HepG2 (cell line): ENCODE measurements around the gene PXDC1. TPM values are rescaled to one million over a fixed set of nuclear protein-coding genes. Genes with fewer than 3 reads are reported as not detected.

ENCODE experiments used
- HIVEP1 ChIP-seq: sonication (generic); formaldehyde crosslinking; IDR thresholded peaks from 2 replicates; pipeline ENCODE4 v1.4.0; 2020; ENCODE audit warnings: mild to moderate bottlenecking, missing genetic modification reagents
- KDM5A ChIP-seq: fragments of 200-600 bp; sonication (generic); IDR thresholded peaks from 2 replicates; pipeline ENCODE4 v1.7.0; 2018; ENCODE audit warnings: antibody characterized with exemption, mild to moderate bottlenecking, low read length, borderline replicate concordance
- POGK ChIP-seq: sonication (generic); formaldehyde crosslinking; conservative IDR thresholded peaks from 2 replicates; pipeline ENCODE4 v1.8.0; 2022; ENCODE audit warnings: mild to moderate bottlenecking, moderate library complexity, missing genetic modification reagents
- THRA ChIP-seq: sonication (generic); formaldehyde crosslinking; IDR thresholded peaks from 2 replicates; pipeline ENCODE4 v1.4.0; 2020; ENCODE audit warnings: missing genetic modification reagents, borderline replicate concordance
- ZNF335 ChIP-seq: sonication (generic); formaldehyde crosslinking; IDR thresholded peaks from 2 replicates; pipeline ENCODE4 v1.4.0; 2020; ENCODE audit warnings: missing genetic modification reagents
- polyA plus RNA-seq, 8 experiments: library from polyadenylated mRNA; depleted of rRNA in 3 of 8; stranded (reverse) in 7 of 8; unstranded in 1 of 8; fragments of >200 nt; fragmentation: Illumina TruSeq in 4 of 8; extraction: Trizol in 4 of 8; gene quantifications; 2 replicates each; pipeline versions ENCODE4 v1.2.1 to v1.2.3, GENCODE V29; 2011 to 2016; ENCODE audit warnings: low read depth in 4 of 8, missing spikeins in 1 of 8, mixed read lengths in 1 of 8; ENCODE audit not compliant: insufficient read depth in 1 of 8
- total RNA-seq, 5 experiments: library from RNA; depleted of rRNA; stranded (reverse); fragments of >200 nt; fragmentation: Illumina TruSeq; extraction: Trizol; gene quantifications; 2 replicates each; pipeline ENCODE4 v1.2.3, GENCODE V29; 2016; ENCODE audit warnings: low read depth in 1 of 5
- TF ChIP-seq, protein P1 (sequence below): sonication (generic); formaldehyde crosslinking; IDR thresholded peaks from 2 replicates; pipeline ENCODE4 v1.4.0; 2020; ENCODE audit warnings: missing genetic modification reagents, mild to moderate bottlenecking, borderline replicate concordance
- TF ChIP-seq, protein P2 (sequence below): sonication (generic); formaldehyde crosslinking; IDR thresholded peaks from 2 replicates; pipeline ENCODE4 v1.4.0; 2020; ENCODE audit warnings: missing genetic modification reagents
- TF ChIP-seq, protein P3 (sequence below): sonication (generic); formaldehyde crosslinking; IDR thresholded peaks from 2 replicates; pipeline ENCODE4 v1.5.1; 2020; ENCODE audit warnings: missing genetic modification reagents, mild to moderate bottlenecking, borderline replicate concordance
- TF ChIP-seq, protein P4 (sequence below): sonication (generic); formaldehyde crosslinking; IDR thresholded peaks from 2 replicates; pipeline ENCODE4 v1.9.0; 2021; ENCODE audit warnings: mild to moderate bottlenecking, missing genetic modification reagents

The PXDC1 gene
- total and polyA plus RNA-seq, 2 of the 13 experiments (the other 11 are each of a cell fraction or from before 2014, with no cell fraction given) = 32.4 to 34.7 TPM

DNA sequence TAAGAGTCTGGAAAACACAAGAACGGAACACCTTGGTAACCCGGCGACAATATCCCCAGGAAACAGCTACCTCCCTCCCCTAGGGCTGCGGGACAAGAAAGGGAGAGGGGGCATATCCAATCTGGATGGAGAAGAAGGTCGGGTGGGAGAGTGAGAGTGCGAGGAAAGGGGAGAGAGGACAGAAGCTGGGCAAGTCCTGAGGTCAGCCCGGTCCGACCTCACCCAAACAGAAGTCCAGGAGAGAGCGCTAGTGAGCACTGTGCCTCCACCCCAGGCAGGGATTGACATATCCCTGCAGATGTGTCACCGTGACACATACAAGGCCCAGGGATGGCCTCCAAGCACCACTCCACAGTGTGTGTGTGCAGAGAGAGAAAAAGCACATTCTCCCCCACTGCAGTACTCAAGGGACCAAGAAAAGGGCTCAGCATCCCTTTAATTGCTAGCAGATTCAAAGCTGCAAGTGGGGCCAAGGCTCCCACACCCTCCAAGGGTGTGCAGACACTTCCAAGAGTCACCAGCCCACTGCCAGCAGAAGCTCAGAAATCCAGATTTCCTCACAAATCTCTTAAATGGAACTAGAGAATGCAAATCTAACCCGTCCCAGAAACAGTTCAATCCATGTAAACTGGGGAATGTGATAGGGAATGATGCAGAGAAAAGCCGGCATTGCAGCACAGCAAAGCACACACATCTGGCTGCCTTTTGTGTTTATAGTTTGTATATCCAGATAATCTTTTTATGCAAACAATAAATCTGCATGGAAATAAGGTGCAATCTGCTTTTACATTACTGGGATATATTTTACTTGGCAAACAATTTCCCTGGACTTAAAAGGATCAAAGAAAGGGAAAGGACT is 3.1 kb downstream of the PXDC1 start (continued):
- TF ChIP-seq, protein P1, sequence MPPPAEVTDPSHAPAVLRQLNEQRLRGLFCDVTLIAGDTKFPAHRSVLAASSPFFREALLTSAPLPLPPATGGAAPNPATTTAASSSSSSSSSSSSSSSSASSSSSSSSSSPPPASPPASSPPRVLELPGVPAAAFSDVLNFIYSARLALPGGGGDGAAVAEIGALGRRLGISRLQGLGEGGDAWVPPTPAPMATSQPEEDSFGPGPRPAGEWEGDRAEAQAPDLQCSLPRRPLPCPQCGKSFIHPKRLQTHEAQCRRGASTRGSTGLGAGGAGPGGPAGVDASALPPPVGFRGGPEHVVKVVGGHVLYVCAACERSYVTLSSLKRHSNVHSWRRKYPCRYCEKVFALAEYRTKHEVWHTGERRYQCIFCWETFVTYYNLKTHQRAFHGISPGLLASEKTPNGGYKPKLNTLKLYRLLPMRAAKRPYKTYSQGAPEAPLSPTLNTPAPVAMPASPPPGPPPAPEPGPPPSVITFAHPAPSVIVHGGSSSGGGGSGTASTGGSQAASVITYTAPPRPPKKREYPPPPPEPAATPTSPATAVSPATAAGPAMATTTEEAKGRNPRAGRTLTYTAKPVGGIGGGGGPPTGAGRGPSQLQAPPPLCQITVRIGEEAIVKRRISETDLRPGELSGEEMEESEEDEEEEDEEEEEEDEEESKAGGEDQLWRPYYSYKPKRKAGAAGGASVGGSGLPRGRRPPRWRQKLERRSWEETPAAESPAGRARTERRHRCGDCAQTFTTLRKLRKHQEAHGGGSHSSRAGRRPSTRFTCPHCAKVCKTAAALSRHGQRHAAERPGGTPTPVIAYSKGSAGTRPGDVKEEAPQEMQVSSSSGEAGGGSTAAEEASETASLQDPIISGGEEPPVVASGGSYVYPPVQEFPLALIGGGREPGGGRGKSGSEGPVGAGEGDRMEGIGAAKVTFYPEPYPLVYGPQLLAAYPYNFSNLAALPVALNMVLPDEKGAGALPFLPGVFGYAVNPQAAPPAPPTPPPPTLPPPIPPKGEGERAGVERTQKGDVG (CRISPR knock-in tag) = peak; percentile 77; the same call in 1 of the 2 replicates
- TF ChIP-seq POGK (CRISPR knock-in tag) (no peak), THRA (CRISPR knock-in tag) (peak; percentile 89), ZNF335 (CRISPR knock-in tag) (no peak), KDM5A (no peak), HIVEP1 (CRISPR knock-in tag) (0 out of 2 replicates have a peak, but pooled peaks have one; percentile 16)
- TF ChIP-seq, protein P2, sequence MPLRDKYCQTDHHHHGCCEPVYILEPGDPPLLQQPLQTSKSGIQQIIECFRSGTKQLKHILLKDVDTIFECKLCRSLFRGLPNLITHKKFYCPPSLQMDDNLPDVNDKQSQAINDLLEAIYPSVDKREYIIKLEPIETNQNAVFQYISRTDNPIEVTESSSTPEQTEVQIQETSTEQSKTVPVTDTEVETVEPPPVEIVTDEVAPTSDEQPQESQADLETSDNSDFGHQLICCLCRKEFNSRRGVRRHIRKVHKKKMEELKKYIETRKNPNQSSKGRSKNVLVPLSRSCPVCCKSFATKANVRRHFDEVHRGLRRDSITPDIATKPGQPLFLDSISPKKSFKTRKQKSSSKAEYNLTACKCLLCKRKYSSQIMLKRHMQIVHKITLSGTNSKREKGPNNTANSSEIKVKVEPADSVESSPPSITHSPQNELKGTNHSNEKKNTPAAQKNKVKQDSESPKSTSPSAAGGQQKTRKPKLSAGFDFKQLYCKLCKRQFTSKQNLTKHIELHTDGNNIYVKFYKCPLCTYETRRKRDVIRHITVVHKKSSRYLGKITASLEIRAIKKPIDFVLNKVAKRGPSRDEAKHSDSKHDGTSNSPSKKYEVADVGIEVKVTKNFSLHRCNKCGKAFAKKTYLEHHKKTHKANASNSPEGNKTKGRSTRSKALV (CRISPR knock-in tag) = 0 out of 2 replicates have a peak, but pooled peaks have one; percentile 37
- TF ChIP-seq, protein P3, sequence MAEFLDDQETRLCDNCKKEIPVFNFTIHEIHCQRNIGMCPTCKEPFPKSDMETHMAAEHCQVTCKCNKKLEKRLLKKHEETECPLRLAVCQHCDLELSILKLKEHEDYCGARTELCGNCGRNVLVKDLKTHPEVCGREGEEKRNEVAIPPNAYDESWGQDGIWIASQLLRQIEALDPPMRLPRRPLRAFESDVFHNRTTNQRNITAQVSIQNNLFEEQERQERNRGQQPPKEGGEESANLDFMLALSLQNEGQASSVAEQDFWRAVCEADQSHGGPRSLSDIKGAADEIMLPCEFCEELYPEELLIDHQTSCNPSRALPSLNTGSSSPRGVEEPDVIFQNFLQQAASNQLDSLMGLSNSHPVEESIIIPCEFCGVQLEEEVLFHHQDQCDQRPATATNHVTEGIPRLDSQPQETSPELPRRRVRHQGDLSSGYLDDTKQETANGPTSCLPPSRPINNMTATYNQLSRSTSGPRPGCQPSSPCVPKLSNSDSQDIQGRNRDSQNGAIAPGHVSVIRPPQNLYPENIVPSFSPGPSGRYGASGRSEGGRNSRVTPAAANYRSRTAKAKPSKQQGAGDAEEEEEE (CRISPR knock-in tag) = no peak
- TF ChIP-seq, protein P4, sequence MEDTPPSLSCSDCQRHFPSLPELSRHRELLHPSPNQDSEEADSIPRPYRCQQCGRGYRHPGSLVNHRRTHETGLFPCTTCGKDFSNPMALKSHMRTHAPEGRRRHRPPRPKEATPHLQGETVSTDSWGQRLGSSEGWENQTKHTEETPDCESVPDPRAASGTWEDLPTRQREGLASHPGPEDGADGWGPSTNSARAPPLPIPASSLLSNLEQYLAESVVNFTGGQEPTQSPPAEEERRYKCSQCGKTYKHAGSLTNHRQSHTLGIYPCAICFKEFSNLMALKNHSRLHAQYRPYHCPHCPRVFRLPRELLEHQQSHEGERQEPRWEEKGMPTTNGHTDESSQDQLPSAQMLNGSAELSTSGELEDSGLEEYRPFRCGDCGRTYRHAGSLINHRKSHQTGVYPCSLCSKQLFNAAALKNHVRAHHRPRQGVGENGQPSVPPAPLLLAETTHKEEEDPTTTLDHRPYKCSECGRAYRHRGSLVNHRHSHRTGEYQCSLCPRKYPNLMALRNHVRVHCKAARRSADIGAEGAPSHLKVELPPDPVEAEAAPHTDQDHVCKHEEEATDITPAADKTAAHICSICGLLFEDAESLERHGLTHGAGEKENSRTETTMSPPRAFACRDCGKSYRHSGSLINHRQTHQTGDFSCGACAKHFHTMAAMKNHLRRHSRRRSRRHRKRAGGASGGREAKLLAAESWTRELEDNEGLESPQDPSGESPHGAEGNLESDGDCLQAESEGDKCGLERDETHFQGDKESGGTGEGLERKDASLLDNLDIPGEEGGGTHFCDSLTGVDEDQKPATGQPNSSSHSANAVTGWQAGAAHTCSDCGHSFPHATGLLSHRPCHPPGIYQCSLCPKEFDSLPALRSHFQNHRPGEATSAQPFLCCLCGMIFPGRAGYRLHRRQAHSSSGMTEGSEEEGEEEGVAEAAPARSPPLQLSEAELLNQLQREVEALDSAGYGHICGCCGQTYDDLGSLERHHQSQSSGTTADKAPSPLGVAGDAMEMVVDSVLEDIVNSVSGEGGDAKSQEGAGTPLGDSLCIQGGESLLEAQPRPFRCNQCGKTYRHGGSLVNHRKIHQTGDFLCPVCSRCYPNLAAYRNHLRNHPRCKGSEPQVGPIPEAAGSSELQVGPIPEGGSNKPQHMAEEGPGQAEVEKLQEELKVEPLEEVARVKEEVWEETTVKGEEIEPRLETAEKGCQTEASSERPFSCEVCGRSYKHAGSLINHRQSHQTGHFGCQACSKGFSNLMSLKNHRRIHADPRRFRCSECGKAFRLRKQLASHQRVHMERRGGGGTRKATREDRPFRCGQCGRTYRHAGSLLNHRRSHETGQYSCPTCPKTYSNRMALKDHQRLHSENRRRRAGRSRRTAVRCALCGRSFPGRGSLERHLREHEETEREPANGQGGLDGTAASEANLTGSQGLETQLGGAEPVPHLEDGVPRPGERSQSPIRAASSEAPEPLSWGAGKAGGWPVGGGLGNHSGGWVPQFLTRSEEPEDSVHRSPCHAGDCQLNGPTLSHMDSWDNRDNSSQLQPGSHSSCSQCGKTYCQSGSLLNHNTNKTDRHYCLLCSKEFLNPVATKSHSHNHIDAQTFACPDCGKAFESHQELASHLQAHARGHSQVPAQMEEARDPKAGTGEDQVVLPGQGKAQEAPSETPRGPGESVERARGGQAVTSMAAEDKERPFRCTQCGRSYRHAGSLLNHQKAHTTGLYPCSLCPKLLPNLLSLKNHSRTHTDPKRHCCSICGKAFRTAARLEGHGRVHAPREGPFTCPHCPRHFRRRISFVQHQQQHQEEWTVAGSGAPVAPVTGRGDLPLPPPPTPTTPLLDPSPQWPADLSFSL = peak; percentile 43; the same call in 1 of the 2 replicates
